Measurements from ENCODE around the gene PRDM12.

The PRDM12 gene

GRCh38 chr9:130728721-130729120 lies 64.3 kb downstream of the PRDM12 start:
- DNase-seq (ENCODE audit: low spot score), result peak; percentile 28

- no peak for DNase-seq (ENCODE audit: low spot score)
These were observed 64.8 kb downstream of the PRDM12 start for GRCh38 chr9:130729145-130729544.

- no peak for DNase-seq (ENCODE audit: low spot score)
These were observed 67.0 kb downstream of the PRDM12 start for GRCh38 chr9:130731355-130731754.

- DNase-seq (ENCODE audit: low spot score), result no peak
These were observed 67.7 kb downstream of the PRDM12 start for GRCh38 chr9:130732136-130732535.

Measured in AG08395 (cell line).